Activated CD8-positive, alpha-beta memory T cell treated with anti-CD3 and anti-CD28 coated beads for 24 hours (primary cell): ENCODE results near the gene DXO.

Source experiments
- DNase-seq: peaks from one replicate; pipeline ENCODE4 v3.0.0-alpha.2; 2020

The DXO gene

GRCh38 chr6:31922942-31923341, 49.0 kb downstream of the DXO start:
- DNase-seq = no peak

- no peak for DNase-seq
These were observed 51.1 kb downstream of the DXO start for GRCh38 chr6:31920811-31921210.
